H9 (cell line): ENCODE results near the gene TBC1D22A. TPM values are rescaled to one million over a fixed set of nuclear protein-coding genes. Genes with fewer than 3 reads are reported as not detected.

Experiments used
- DNase-seq: peaks from one replicate; pipeline ENCODE4 v3.0.0-alpha.2; 2017
- H2AFZ ChIP-seq: one replicate; pipeline ENCODE4 v1.6.1; 2013; ENCODE audit warnings: mild to moderate bottlenecking, low read length, control low read depth, moderate library complexity
- H2AK5ac ChIP-seq: 2 replicates; pipeline ENCODE4 v1.6.1; 2013; ENCODE audit warnings: low read length, control low read depth, mixed read lengths; ENCODE audit not compliant: insufficient read length
- H2BK120ac ChIP-seq: one replicate; pipeline ENCODE4 v1.6.1; 2013; ENCODE audit warnings: low read depth, mild to moderate bottlenecking, low read length, control low read depth, inconsistent platforms; ENCODE audit not compliant: poor library complexity, severe bottlenecking
- H2BK12ac ChIP-seq: 2 replicates; pipeline ENCODE4 v1.6.1; 2013; ENCODE audit warnings: low read length, control low read depth, mixed read lengths, low read depth; ENCODE audit not compliant: insufficient read length
- H2BK15ac ChIP-seq: 2 replicates; pipeline ENCODE4 v1.6.1; 2013; ENCODE audit warnings: low read depth, low read length, control low read depth
- H2BK20ac ChIP-seq: one replicate; pipeline ENCODE4 v1.6.1; 2013; ENCODE audit warnings: low read depth, mild to moderate bottlenecking, low read length, control low read depth, inconsistent platforms; ENCODE audit not compliant: poor library complexity, severe bottlenecking
- H2BK5ac ChIP-seq: 2 replicates; pipeline ENCODE4 v1.6.1; 2013; ENCODE audit warnings: low read length, control low read depth, mixed read lengths; ENCODE audit not compliant: insufficient read length
- H3K14ac ChIP-seq: 2 replicates; pipeline ENCODE4 v1.6.1; 2013; ENCODE audit warnings: low read length, control low read depth; ENCODE audit not compliant: insufficient read depth
- H3K18ac ChIP-seq: 2 replicates; pipeline ENCODE4 v1.6.1; 2013; ENCODE audit warnings: low read depth, mild to moderate bottlenecking, mixed read lengths, low read length, control low read depth; ENCODE audit not compliant: insufficient read length
- H3K23ac ChIP-seq: 2 replicates; pipeline ENCODE4 v1.6.1; 2013; ENCODE audit warnings: low read length, control low read depth, mixed read lengths, low read depth; ENCODE audit not compliant: insufficient read length
- H3K23me2 ChIP-seq: 2 replicates; pipeline ENCODE4 v1.6.1; 2013; ENCODE audit warnings: low read depth, mild to moderate bottlenecking, mixed read lengths, low read length, control low read depth; ENCODE audit not compliant: insufficient read length, poor library complexity, severe bottlenecking
- H3K27ac ChIP-seq: 2 replicates; pipeline ENCODE4 v1.5.1; 2013; ENCODE audit warnings: low read length, control low read depth, mixed read lengths, low read depth; ENCODE audit not compliant: insufficient read length
- H3K27me3 ChIP-seq: 2 replicates; pipeline ENCODE4 v1.6.1; 2013; ENCODE audit warnings: low read length, control low read depth, inconsistent platforms; ENCODE audit not compliant: insufficient read depth
- H3K4ac ChIP-seq: 2 replicates; pipeline ENCODE4 v1.6.1; 2013; ENCODE audit warnings: low read depth, mild to moderate bottlenecking, control low read depth, inconsistent platforms, low read length, moderate library complexity
- H3K4me1 ChIP-seq: 2 replicates; pipeline ENCODE4 v1.6.1; 2013; ENCODE audit warnings: low read length, control low read depth, inconsistent platforms; ENCODE audit not compliant: insufficient read depth
- H3K4me2 ChIP-seq: 2 replicates; pipeline ENCODE4 v1.6.1; 2013; ENCODE audit warnings: low read length, control low read depth, mixed read lengths; ENCODE audit not compliant: insufficient read length, insufficient read depth
- H3K56ac ChIP-seq: 2 replicates; pipeline ENCODE4 v1.6.1; 2013; ENCODE audit warnings: low read depth, mild to moderate bottlenecking, mixed read lengths, low read length, control low read depth; ENCODE audit not compliant: insufficient read length
- H3K79me1 ChIP-seq: 2 replicates; pipeline ENCODE4 v1.6.1; 2013; ENCODE audit warnings: low read depth, mild to moderate bottlenecking, moderate library complexity, low read length, control low read depth, inconsistent platforms; ENCODE audit not compliant: insufficient read depth, poor library complexity, severe bottlenecking
- H3K79me2 ChIP-seq: 2 replicates; pipeline ENCODE4 v1.6.1; 2013; ENCODE audit warnings: low read length, control low read depth, inconsistent platforms; ENCODE audit not compliant: insufficient read depth
- H3K9ac ChIP-seq: 2 replicates; pipeline ENCODE4 v1.6.1; 2013; ENCODE audit warnings: low read length, control low read depth, mixed read lengths; ENCODE audit not compliant: insufficient read length; ENCODE audit errors: extremely low read depth
- H3K9me3 ChIP-seq: one replicate; pipeline ENCODE4 v1.6.1; 2013; ENCODE audit warnings: low read depth, low read length, inconsistent platforms; ENCODE audit not compliant: control insufficient read depth
- H3T11ph ChIP-seq: one replicate; pipeline ENCODE4 v1.6.1; 2013; ENCODE audit warnings: mild to moderate bottlenecking, low read length, control low read depth, inconsistent platforms
- H4K20me1 ChIP-seq: one replicate; pipeline ENCODE4 v1.6.1; 2013; ENCODE audit not compliant: control insufficient read depth, insufficient read length, insufficient read depth
- H4K5ac ChIP-seq: 2 replicates; pipeline ENCODE4 v1.6.1; 2013; ENCODE audit warnings: low read depth, mild to moderate bottlenecking, mixed read lengths, low read length, control low read depth; ENCODE audit not compliant: insufficient read length
- H4K8ac ChIP-seq: replicated peaks from 2 replicates; pipeline ENCODE4 v1.6.1; 2013; ENCODE audit warnings: low read length, control low read depth, mixed read lengths, low read depth; ENCODE audit not compliant: insufficient read length
- H4K91ac ChIP-seq: 2 replicates; pipeline ENCODE4 v1.6.1; 2013; ENCODE audit warnings: low read depth, mild to moderate bottlenecking, moderate library complexity, mixed read lengths, low read length, control low read depth; ENCODE audit not compliant: insufficient read length
- H3K27ac Mint-ChIP-seq, 3 experiments: 2 replicates in 2 of 3; 3 replicates in 1 of 3; pipeline ENCODE4 v1.8.0; 2020 to 2021; ENCODE audit warnings: mixed read lengths in 3 of 3, mild to moderate bottlenecking in 1 of 3, moderate library complexity in 1 of 3
- H3K27me3 Mint-ChIP-seq: 2 replicates; pipeline ENCODE4 v1.8.0; 2021; ENCODE audit warnings: low read depth, mild to moderate bottlenecking, moderate library complexity, mixed read lengths
- H3K36me3 Mint-ChIP-seq, 3 experiments: 2 replicates in 2 of 3; 3 replicates in 1 of 3; pipeline ENCODE4 v1.8.0; 2020 to 2021; ENCODE audit warnings: low read depth in 3 of 3, mixed read lengths in 3 of 3; ENCODE audit not compliant: insufficient read depth in 1 of 3
- H3K4me1 Mint-ChIP-seq, 2 experiments: 2 replicates each; pipeline ENCODE4 v1.8.0; 2020; ENCODE audit warnings: mixed read lengths in 2 of 2
- H3K4me3 Mint-ChIP-seq, 2 experiments: 2 replicates in 1 of 2; 3 replicates in 1 of 2; pipeline ENCODE4 v1.8.0; 2020 to 2021; ENCODE audit warnings: mild to moderate bottlenecking in 2 of 2, mixed read lengths in 2 of 2, moderate library complexity in 1 of 2
- H3K9me3 Mint-ChIP-seq, 2 experiments: 2 replicates in 1 of 2; 3 replicates in 1 of 2; pipeline ENCODE4 v1.8.0; 2020; ENCODE audit warnings: mild to moderate bottlenecking in 2 of 2, mixed read lengths in 2 of 2, moderate library complexity in 1 of 2
- CTCF ChIP-seq: fragments of 200-600 bp; sonication (generic); conservative IDR thresholded peaks from 3 replicates; pipeline ENCODE4 v1.8.0; 2021; ENCODE audit warnings: antibody characterized with exemption, mild to moderate bottlenecking
- WGBS: extraction: QIAGEN DNeasy Blood & Tissue Kit; methylation state at CpG from one replicate; pipeline ENCODE4 v1.1.7; 2013; ENCODE audit warnings: missing lambda C conversion rate, low lambda C conversion rate, mixed read lengths; ENCODE audit not compliant: insufficient read length; ENCODE audit errors: extremely low coverage; 5-methylcytosine and 5-hydroxymethylcytosine counted together
- total RNA-seq: library from RNA; stranded (reverse); gene quantifications from 2 replicates; pipeline ENCODE4 v1.2.1, GENCODE V29; 2021

The TBC1D22A gene
- total RNA-seq, 1 experiment from 2014 or later = 20.8 TPM

GRCh38 chr22:47067911-47068625, 305.6 kb downstream of the TBC1D22A start:
- Histone ChIP-seq H2BK15ac (no peak overlapping the region), H2AK5ac (no peak overlapping the region), H3K4me2 (no peak overlapping the region), H3K4ac (no peak overlapping the region), H4K8ac (no peak overlapping the region), H2BK5ac (no peak overlapping the region), H2AFZ (no peak overlapping the region), H2BK20ac (no peak overlapping the region), H3K27ac (no peak overlapping the region), H3K23ac (no peak overlapping the region), H3K4me1 (no peaks in the 10 kb centered on the region), H3T11ph (no peak overlapping the region), H3K79me1 (no peaks in the 10 kb centered on the region), H4K5ac (no peak overlapping the region), H2BK120ac (no peak overlapping the region), H3K79me2 (no peaks in the 10 kb centered on the region), H3K9me3 (no peaks in the 10 kb centered on the region), H4K91ac (no peak overlapping the region), H3K9ac (no peak overlapping the region), H3K18ac (no peak overlapping the region), H3K23me2 (no peaks in the 10 kb centered on the region), H3K27me3 (no peaks in the 10 kb centered on the region), H2BK12ac (no peak overlapping the region), H3K14ac (no peak overlapping the region), H4K20me1 (peaks cover 5% of the 10 kb centered on the region), H3K56ac (no peak overlapping the region)
- WGBS = no CpG with 5 or more reads among the region's 14 CpGs
- Mint-ChIP-seq H3K9me3 (no peaks in the 10 kb centered on the region; a peak in 1 of 5 replicates), H3K27ac (peak overlapping the region in 1 of 3 experiments; percentile 64; a peak in 1 of 7 replicates), H3K36me3 (no peaks in the 10 kb centered on the region), H3K4me3 (no peak overlapping the region), H3K4me1 (peaks cover 5 to 19% of the 10 kb centered on the region in 2 experiments), H3K27me3 (no peaks in the 10 kb centered on the region)
- DNase-seq = peak; percentile 18
- no peak for TF ChIP-seq CTCF
